Measurements from ENCODE around the gene PRRG3.

PRRG3 gene

DNA sequence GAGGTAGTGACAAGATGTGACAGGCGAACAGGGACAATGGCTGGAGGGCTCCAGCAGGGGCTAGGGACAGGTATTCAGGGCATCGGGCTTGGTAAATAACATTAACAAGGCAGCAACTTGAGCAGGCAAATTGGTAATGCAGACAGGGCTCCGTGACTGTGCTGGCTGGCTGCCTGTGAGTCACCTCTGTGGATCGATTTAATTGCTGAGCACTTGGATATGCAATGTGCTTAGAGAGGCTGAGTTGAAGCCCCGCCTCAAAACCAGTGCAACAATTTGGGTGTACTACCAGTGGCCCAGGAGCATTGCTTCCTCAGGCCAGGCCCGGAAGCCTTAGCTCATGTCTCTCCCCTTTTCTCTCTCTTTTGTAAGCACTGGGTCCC lies 58.8 kb downstream of the PRRG3 start:
- H3K4me3 ChIP-seq (ENCODE audit: low read depth, low read length), result no peak overlapping the region
- DNase-seq (ENCODE audit: low read depth), result no peak
- TF ChIP-seq POLR2A (IDR thresholded peaks at IDR 0.05; ENCODE audit: extremely low read depth, insufficient read length) (no peak), MYC (IDR thresholded peaks at IDR 0.05; ENCODE audit: low read depth, low read length) (no peak)
- TF ChIP-seq, protein P1, sequence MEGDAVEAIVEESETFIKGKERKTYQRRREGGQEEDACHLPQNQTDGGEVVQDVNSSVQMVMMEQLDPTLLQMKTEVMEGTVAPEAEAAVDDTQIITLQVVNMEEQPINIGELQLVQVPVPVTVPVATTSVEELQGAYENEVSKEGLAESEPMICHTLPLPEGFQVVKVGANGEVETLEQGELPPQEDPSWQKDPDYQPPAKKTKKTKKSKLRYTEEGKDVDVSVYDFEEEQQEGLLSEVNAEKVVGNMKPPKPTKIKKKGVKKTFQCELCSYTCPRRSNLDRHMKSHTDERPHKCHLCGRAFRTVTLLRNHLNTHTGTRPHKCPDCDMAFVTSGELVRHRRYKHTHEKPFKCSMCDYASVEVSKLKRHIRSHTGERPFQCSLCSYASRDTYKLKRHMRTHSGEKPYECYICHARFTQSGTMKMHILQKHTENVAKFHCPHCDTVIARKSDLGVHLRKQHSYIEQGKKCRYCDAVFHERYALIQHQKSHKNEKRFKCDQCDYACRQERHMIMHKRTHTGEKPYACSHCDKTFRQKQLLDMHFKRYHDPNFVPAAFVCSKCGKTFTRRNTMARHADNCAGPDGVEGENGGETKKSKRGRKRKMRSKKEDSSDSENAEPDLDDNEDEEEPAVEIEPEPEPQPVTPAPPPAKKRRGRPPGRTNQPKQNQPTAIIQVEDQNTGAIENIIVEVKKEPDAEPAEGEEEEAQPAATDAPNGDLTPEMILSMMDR (IDR thresholded peaks at IDR 0.05; ENCODE audit: low read depth, low read length), result no peak
- TF ChIP-seq, protein P2, sequence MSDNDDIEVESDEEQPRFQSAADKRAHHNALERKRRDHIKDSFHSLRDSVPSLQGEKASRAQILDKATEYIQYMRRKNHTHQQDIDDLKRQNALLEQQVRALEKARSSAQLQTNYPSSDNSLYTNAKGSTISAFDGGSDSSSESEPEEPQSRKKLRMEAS (IDR thresholded peaks at IDR 0.05; ENCODE audit: low read depth, low read length), result no peak

DNA sequence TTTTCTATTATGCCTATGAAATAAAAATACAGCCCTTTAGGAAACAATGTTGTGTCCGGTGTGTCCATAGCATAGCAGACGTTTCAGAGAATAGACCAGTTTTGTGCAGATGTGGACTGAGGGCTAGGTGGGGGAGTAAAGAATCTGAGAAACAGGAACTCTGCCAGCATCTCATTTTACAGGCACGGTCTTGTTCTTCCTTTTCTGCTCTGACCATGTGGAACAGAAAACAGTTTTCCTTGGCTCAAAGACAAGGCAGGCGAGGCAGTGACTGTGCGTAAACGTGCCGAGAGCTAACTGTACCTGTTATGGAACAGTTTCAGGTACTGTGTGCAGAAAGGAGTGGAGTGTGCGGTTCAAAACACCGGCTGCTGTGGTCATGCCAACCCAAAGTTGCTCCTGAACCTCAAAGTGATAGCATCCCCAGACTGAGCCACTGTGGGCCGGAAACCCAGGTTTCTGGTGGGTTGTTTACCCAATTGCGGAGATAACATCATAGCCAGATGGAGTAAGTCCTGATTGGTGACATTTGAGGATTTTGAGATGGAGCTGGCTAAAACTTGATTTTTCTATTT lies 59.5 kb downstream of the PRRG3 start:
- no peak overlapping the region for H3K4me3 ChIP-seq (ENCODE audit: low read depth, low read length)
- TF ChIP-seq POLR2A (IDR thresholded peaks at IDR 0.05; ENCODE audit: extremely low read depth, insufficient read length) (no peak), MYC (IDR thresholded peaks at IDR 0.05; ENCODE audit: low read depth, low read length) (no peak)
- TF ChIP-seq, protein P2 (IDR thresholded peaks at IDR 0.05; ENCODE audit: low read depth, low read length), result no peak
- TF ChIP-seq, protein P1 (IDR thresholded peaks at IDR 0.05; ENCODE audit: low read depth, low read length), result no peak
- DNase-seq (ENCODE audit: low read depth), result no peak
